ENCODE measurements around the gene MOCS2. TPM values are rescaled to one million over a fixed set of nuclear protein-coding genes. Genes with fewer than 3 reads are reported as not detected.
A peak's percentile ranks its signal among the peaks of the same experiment; 100 is the strongest.

MOCS2 gene
- total RNA-seq, 2 donors from 2014 or later, result 64.5 to 80.0 TPM

- Histone ChIP-seq H3K27me3 (no peaks in the 10 kb centered on the region), H3K4me1 (peaks cover 0 to 24% of the 10 kb centered on the region in 2 donors), H3K36me3 (no peaks in the 10 kb centered on the region), H3K9me3 (no peaks in the 10 kb centered on the region), H3K4me3 (peak overlapping the region; percentile 67 to 88), H3K27ac (peak overlapping the region; percentile 74 to 90)
- no peak for TF ChIP-seq CTCF (IDR thresholded peaks at IDR 0.05)
- no peak for DNase-seq (ENCODE audit: low spot score)
Observed at GRCh38 chr5:53109056-53109442, 508 bp downstream of the MOCS2 start.

GRCh38 chr5:53105611-53106300, 3.8 kb downstream of the MOCS2 start:
- H3K36me3 ChIP-seq, result peaks cover 21% of the 10 kb centered on the region
- no peaks in the 10 kb centered on the region for H3K9me3 ChIP-seq

GRCh38 chr5:53100606-53101005, 9.0 kb downstream of the MOCS2 start:
- TF ChIP-seq CTCF (IDR thresholded peaks at IDR 0.05), result no peak
- no peaks in the 10 kb centered on the region for H3K27me3 ChIP-seq
- peaks cover 54% of the 10 kb centered on the region for H3K36me3 ChIP-seq
- H3K9me3 ChIP-seq, result no peaks in the 10 kb centered on the region
- no peak overlapping the region for H3K27ac ChIP-seq
- no peak overlapping the region for H3K4me3 ChIP-seq
- no peaks in the 10 kb centered on the region for H3K4me1 ChIP-seq
- no peak for DNase-seq (ENCODE audit: low spot score)

More at GRCh38 chr5:53105611-53106300, 3.8 kb downstream of the MOCS2 start:
- DNase-seq (ENCODE audit: low spot score), result no peak
- Histone ChIP-seq H3K27ac (no peak overlapping the region), H3K27me3 (no peaks in the 10 kb centered on the region), H3K4me3 (no peak overlapping the region), H3K4me1 (peaks cover 0 to 21% of the 10 kb centered on the region in 2 donors)
- TF ChIP-seq CTCF (IDR thresholded peaks at IDR 0.05), result no peak

- H3K36me3 ChIP-seq, result peaks cover 54% of the 10 kb centered on the region
- H3K27ac ChIP-seq, result no peak overlapping the region
- no peaks in the 10 kb centered on the region for H3K9me3 ChIP-seq
- DNase-seq (ENCODE audit: low spot score), result no peak
- no peak overlapping the region for H3K4me3 ChIP-seq
- no peaks in the 10 kb centered on the region for H3K4me1 ChIP-seq
- TF ChIP-seq CTCF (IDR thresholded peaks at IDR 0.05), result no peak
- no peaks in the 10 kb centered on the region for H3K27me3 ChIP-seq
Observed at GRCh38 chr5:53099546-53099945, 10.0 kb downstream of the MOCS2 start.

GRCh38 chr5:53095931-53096525, 13.5 kb downstream of the MOCS2 start:
- TF ChIP-seq CTCF (IDR thresholded peaks at IDR 0.05), result peak; percentile 90
- H3K4me3 ChIP-seq, result no peak overlapping the region
- H3K27me3 ChIP-seq, result no peaks in the 10 kb centered on the region
- H3K4me1 ChIP-seq, result peaks cover 0 to 5% of the 10 kb centered on the region in 2 donors
- peak; percentile 88 for DNase-seq (ENCODE audit: low spot score)
- no peaks in the 10 kb centered on the region for H3K9me3 ChIP-seq
- peaks cover 36% of the 10 kb centered on the region for H3K36me3 ChIP-seq
- H3K27ac ChIP-seq, result no peak overlapping the region

All from right atrium auricular region (tissue), 2 donors.